Adrenal gland (tissue), 12 donors: ENCODE data around the gene TOP3B. TPM values are rescaled to one million over a fixed set of nuclear protein-coding genes. Genes with fewer than 3 reads are reported as not detected.
A peak's percentile ranks its signal among the peaks of the same experiment; 100 is the strongest.

Source experiments
- DNase-seq, 7 donors: peaks; one replicate each; pipeline ENCODE4 v3.0.0-alpha.2; 2019 to 2020
- H3K27ac ChIP-seq, 5 donors: fragments of 200-600 bp; sonication (generic) in 4 of 5; 1 replicate in 3 of 5; 2 replicates in 2 of 5; pipeline versions ENCODE4 v1.5.1 to v1.8.0; 2016 to 2020; ENCODE audit warnings: mild to moderate bottlenecking in 1 of 5
- H3K27me3 ChIP-seq: fragments of 200-600 bp; 2 replicates; pipeline ENCODE4 v1.8.0; 2021
- H3K36me3 ChIP-seq, 2 donors: fragments of 200-600 bp; replicated peaks in 1 of 2; 1 replicate in 1 of 2; 2 replicates in 1 of 2; pipeline versions ENCODE4 v1.5.1 to v1.8.0; 2018 to 2022
- H3K4me1 ChIP-seq, 2 donors: fragments of 200-600 bp; replicated peaks in 1 of 2; 1 replicate in 1 of 2; 2 replicates in 1 of 2; pipeline versions ENCODE4 v1.5.1 to v1.8.0; 2018 to 2021
- H3K4me3 ChIP-seq, 4 donors: fragments of 200-600 bp; sonication (generic) in 3 of 4; one replicate each; pipeline ENCODE4 v1.5.1; 2016 to 2018
- H3K9me3 ChIP-seq, 3 donors: fragments of 200-600 bp; sonication (generic) in 1 of 3; replicated peaks in 1 of 3; 1 replicate in 2 of 3; 2 replicates in 1 of 3; pipeline versions ENCODE4 v1.5.1 to v1.8.0; 2016 to 2021
- POLR2A ChIP-seq, 2 donors: fragments of 450-650 bp; IDR thresholded peaks; one replicate each; pipeline ENCODE4 v1.6.1; 2017; ENCODE audit warnings: antibody characterized with exemption in 2 of 2, mild to moderate bottlenecking in 2 of 2, moderate library complexity in 1 of 2
- WGBS, 4 donors: extraction: QIAGEN DNeasy Blood & Tissue Kit in 2 of 4; methylation state at CpG; one replicate each; pipeline versions ENCODE4 v1.1.5 to v1.1.7; 2013 to 2017; 5-methylcytosine and 5-hydroxymethylcytosine counted together
- intact Hi-C, 2 donors: fragments of 100-400 bp; cut with DNase I; formaldehyde crosslinking; loops; one replicate each; pipeline versions ENCODE4 v1.14.1 to v1.15.0; 2022 to 2023
- polyA plus RNA-seq, 3 donors: library from polyadenylated mRNA; stranded (reverse); fragments of 200-250 nt in 2 of 3; fragments of 350-450 nt in 1 of 3; fragmentation: Illumina TruSeq in 1 of 3; extraction: RNeasy Lipid Tissue Mini Kit (QIAGEN cat#74804) in 1 of 3; gene quantifications; one replicate each; pipeline ENCODE4 v1.2.3, GENCODE V29; 2013 to 2014
- total RNA-seq, 9 donors: library from RNA; depleted of rRNA in 4 of 9; stranded (reverse); fragments of >200 nt in 4 of 9; fragments of 120-200 nt in 1 of 9; fragmentation: NEBNext Ultra II Directional in 1 of 9; extraction: Animal tissue kit (Norgen Biotek cat#: 25700) in 1 of 9; gene quantifications; one replicate each; pipeline versions ENCODE4 v1.1.0 to v1.2.4, GENCODE V29; 2013 to 2023
- TF ChIP-seq, protein P1 (sequence below), 6 experiments: fragments of 450-650 bp in 4 of 6; fragments of 200-600 bp in 2 of 6; sonication (generic) in 1 of 6; IDR thresholded peaks; 1 replicate in 5 of 6; 2 replicates in 1 of 6; pipeline versions ENCODE4 v1.5.1 to v1.8.0; 2016 to 2021; ENCODE audit warnings: antibody characterized with exemption in 6 of 6, mild to moderate bottlenecking in 2 of 6, moderate library complexity in 1 of 6
- donor health status: healthy with polysubstance abuse.
- donor health status: Bipolar disorder and iron deficiency.
- donor health status: DM: yes; HTN: yes; CAD: no.
- donor health status: DM: no; HTN: no; CAD: no.
- donor health status: DM: no; HTN: no; CAD: no.
- donor health status: DM: yes; HTN: yes; CAD: no.

The TOP3B gene
- total and polyA plus RNA-seq, 12 donors: 8.5 to 31.8 (median 21.8) TPM

DNA sequence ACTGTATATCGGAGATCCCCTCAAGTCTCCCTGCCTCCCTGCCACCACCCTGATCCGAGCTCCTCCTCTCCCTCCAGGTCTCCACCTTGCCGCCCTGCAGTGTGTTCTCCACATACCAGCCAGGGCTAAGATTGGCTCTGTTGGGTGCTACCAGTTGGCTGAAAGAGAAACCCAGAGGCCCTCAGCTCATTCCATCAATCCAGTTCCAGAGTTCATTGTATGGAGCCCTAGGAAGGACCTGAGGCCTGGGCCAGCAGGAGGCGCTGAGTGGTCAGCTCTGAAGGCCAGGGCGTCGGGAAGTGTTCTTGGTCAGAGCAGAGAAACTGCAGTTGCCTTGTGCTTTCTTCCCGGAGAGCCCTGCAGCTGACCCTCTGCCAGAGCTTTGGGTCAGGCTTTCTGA lies 2.2 kb upstream of the TOP3B start:
- peaks cover 8 to 14% of the 10 kb centered on the region in 2 donors for H3K4me1 ChIP-seq
- no peak for TF ChIP-seq POLR2A (IDR thresholded peaks at IDR 0.05)
- TF ChIP-seq, protein P1, sequence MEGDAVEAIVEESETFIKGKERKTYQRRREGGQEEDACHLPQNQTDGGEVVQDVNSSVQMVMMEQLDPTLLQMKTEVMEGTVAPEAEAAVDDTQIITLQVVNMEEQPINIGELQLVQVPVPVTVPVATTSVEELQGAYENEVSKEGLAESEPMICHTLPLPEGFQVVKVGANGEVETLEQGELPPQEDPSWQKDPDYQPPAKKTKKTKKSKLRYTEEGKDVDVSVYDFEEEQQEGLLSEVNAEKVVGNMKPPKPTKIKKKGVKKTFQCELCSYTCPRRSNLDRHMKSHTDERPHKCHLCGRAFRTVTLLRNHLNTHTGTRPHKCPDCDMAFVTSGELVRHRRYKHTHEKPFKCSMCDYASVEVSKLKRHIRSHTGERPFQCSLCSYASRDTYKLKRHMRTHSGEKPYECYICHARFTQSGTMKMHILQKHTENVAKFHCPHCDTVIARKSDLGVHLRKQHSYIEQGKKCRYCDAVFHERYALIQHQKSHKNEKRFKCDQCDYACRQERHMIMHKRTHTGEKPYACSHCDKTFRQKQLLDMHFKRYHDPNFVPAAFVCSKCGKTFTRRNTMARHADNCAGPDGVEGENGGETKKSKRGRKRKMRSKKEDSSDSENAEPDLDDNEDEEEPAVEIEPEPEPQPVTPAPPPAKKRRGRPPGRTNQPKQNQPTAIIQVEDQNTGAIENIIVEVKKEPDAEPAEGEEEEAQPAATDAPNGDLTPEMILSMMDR (IDR thresholded peaks at IDR 0.05): no peak
- WGBS, 4 donors: 47 to 81% (median 59%) methylated on average over 3 to 7 of the region's 7 CpGs
- DNase-seq: no peak
- intact Hi-C loops: no loop called here
- H3K27me3 ChIP-seq: no peaks in the 10 kb centered on the region
- no peaks in the 10 kb centered on the region for H3K36me3 ChIP-seq
- H3K4me3 ChIP-seq: no peak overlapping the region
- H3K27ac ChIP-seq: no peak overlapping the region
- no peaks in the 10 kb centered on the region for H3K9me3 ChIP-seq

DNA sequence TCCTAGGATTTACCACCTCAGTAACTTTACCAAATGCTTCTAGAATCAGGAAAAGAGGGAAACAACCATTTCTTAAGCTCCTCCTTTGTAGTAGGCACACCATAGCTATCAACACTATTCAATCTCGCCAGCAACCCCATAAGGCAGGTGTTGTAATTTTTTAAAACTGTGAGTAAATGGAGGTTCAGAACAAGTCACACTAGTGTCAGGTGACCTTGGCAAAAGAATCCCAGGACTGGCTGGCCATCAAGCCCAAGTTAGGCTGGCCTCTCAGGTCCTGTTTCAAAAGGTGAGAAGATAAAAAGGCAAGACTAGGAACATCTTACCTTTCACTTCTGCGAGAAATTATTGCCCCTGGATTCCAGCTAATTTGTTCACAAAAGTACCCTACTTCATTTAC lies 713 bp downstream of the TOP3B start:
- 17 to 33% (median 23%) methylated on average over 2 of the region's 2 CpGs for WGBS, 4 donors
- H3K27me3 ChIP-seq: no peaks in the 10 kb centered on the region
- H3K36me3 ChIP-seq: no peaks in the 10 kb centered on the region
- peak overlapping the region; percentile 89 to 97 (median 94) for H3K4me3 ChIP-seq
- intact Hi-C loops: no loop called here
- H3K27ac ChIP-seq: peak overlapping the region in 3 of 5 donors; percentile 65 to 83 (median 68)
- TF ChIP-seq POLR2A (IDR thresholded peaks at IDR 0.05): no peak
- TF ChIP-seq, protein P1 (IDR thresholded peaks at IDR 0.05): no peak
- no peak for DNase-seq
- H3K9me3 ChIP-seq: no peaks in the 10 kb centered on the region
- peaks cover 8 to 14% of the 10 kb centered on the region in 2 donors for H3K4me1 ChIP-seq

DNA sequence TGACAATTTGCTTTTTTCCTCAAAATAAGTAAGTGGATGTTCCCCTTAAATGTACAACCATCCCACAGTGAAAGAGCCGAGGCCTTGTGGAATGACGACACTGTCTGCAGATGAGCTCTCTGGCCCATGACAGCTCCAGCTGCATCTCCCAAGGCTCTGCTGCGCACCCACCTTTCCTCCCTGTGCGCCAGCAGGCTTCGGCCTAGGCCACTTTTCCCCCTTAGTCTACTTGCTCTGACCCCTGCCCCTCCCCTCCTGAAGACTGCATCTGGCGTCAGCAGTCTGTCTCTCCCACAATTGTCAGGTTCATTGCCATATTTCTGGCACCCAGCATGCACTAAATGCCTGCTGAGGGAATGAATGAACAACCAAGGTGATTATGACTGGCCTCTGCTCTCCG lies 2.0 kb downstream of the TOP3B start:
- H3K36me3 ChIP-seq: no peaks in the 10 kb centered on the region
- H3K4me1 ChIP-seq: peaks cover 8 to 14% of the 10 kb centered on the region in 2 donors
- no peak overlapping the region for H3K4me3 ChIP-seq
- DNase-seq: no peak
- intact Hi-C loops: no loop called here
- no peaks in the 10 kb centered on the region for H3K9me3 ChIP-seq
- no peaks in the 10 kb centered on the region for H3K27me3 ChIP-seq
- TF ChIP-seq, protein P1 (IDR thresholded peaks at IDR 0.05): no peak
- TF ChIP-seq POLR2A (IDR thresholded peaks at IDR 0.05): no peak
- H3K27ac ChIP-seq: no peak overlapping the region
- 67 to 75% (median 73%) methylated on average over 7 of the region's 7 CpGs for WGBS, 4 donors

DNA sequence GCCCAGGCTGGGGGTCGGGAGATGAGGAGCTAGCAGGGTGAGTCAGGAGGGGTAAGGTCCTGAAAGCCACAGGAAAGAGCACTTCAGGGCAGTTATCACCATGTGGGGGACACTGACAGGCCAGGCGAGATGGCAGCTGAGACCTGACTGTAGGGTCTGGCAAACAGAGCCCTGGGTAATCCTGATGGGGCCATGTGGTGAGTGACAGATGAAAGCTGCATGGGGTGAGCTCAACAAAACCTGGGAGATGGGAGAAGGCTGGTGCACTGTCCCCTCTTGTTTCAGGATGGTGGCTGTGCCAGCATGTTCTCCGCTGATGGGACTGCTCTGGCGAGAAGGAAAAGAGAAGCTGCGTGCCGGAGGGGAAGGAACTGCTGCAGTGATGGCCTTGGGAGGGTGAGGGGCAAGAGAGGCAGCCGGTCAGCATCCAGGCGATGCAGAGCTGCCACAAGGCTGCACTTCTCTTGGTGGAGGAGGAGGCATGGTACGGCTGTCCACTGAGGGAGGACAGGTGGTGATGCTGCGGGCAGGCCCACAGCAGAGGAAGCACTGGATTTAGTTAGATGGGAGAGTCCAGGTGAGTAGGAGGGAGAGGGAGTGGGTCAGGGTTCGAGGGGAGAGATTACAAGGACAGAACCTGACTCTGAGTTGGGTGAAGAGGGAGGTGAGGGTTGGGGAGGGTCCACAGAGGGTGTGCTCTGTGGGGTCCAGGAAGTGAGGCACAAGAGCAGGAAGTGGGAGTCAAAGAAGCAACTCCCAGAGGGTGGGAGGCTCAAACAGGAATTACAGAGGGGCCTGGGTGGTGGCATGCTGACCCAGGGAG lies 3.8 kb downstream of the TOP3B start:
- H3K9me3 ChIP-seq: no peaks in the 10 kb centered on the region
- H3K27ac ChIP-seq: no peak overlapping the region
- TF ChIP-seq, protein P1 (IDR thresholded peaks at IDR 0.05): no peak
- TF ChIP-seq POLR2A (IDR thresholded peaks at IDR 0.05): no peak
- H3K27me3 ChIP-seq: no peaks in the 10 kb centered on the region
- intact Hi-C loops: no loop called here
- H3K4me3 ChIP-seq: no peak overlapping the region
- H3K4me1 ChIP-seq: peaks cover 8 to 14% of the 10 kb centered on the region in 2 donors
- no peak for DNase-seq
- H3K36me3 ChIP-seq: peaks cover 0 to 9% of the 10 kb centered on the region in 2 donors
- WGBS, 4 donors: 66 to 78% (median 74%) methylated on average over 11 of the region's 11 CpGs
